HG03521 (cell line): ENCODE measurements around the gene RASL10A.
"Not testable (repeated sequence)": the region's sequence is repeated elsewhere in the genome, so short reads cannot be mapped to it uniquely, and the experiment has no call there.

Experiments
- ATAC-seq: cut with Tn5 transposase; IDR thresholded peaks from one replicate; pipeline ENCODE4 v1.9.1; 2021; ENCODE audit warnings: mild to moderate bottlenecking, moderate library complexity; ENCODE audit not compliant: unreplicated experiment

Gene RASL10A

DNA sequence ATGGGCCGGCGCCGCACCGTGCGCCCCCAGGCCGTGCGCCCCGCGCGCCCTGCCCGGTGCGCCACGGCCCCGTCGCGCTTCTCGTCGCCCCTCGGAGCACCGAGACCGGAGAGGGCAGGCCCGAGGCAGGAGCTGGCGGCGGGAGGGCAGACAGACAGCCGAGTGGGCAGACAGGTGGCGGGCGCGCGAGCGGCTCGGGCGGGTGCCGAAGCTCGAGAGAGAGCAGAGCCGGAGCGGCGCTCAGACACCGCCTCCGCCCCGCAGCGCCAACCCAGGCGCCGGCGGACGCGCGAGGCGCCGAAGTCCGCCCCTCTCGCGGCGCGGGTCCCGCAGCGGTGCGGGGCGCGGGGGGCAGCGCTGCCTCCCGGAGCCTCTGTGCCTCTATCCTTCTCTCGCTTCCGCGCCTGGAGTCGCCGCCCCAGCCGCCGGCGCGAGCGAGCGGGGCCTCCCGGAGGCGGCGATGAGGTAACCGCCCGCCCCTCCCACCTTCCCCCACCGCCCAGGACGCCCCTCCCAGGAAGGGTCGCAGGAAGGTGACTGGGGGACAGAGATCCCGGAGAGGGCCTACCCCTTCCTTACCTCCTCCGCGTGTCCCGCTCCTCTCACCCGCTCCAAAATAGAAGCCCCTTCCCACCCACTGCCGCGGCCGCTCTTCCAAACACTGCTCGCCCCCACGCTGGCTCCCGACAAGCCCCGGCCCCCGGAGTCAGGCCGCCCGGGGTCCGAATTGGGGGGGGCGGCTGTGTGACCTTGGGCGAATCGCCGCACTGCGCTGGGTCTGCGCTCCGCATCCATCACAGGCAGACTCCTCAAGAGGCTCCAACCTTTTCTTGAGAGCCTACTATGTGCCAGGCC, at the start of gene RASL10A:
Gene RASL10A, minus strand, starts transcription at position 412 of the 855 bp plus-strand sequence. CDS start 451 bp downstream, outside the sequence.
- ATAC-seq, result no peak

- ATAC-seq, result no peak
These were observed 44.0 kb upstream of the RASL10A start for GRCh38 chr22:29359469-29359868.

GRCh38 chr22:29357193-29357890, 41.8 kb upstream of the RASL10A start:
- ATAC-seq, result not testable (repeated sequence)

- no peak for ATAC-seq
These were observed 38.4 kb upstream of the RASL10A start for GRCh38 chr22:29353860-29354259.

DNA sequence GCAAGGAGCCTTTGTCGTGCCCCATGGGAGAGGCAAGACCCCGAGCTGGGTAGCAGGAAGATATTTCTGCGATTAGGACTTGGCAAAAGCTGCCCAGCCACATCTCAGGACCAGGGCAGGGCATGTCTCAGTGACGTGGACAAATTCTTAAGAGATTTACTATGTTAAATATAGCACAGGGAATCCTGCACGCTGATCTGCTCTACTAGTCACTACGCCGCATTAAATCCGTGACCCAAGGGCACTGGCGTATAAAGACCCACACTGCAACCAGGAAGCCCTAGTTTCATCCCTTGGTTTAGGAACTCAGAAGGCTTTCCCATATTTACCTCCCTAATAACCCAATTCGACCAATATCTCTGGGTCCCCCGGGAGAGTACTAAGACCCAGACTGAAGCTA, 37.8 kb upstream of the RASL10A start:
- no peak for ATAC-seq

GRCh38 chr22:29352778-29353177, 37.3 kb upstream of the RASL10A start:
- ATAC-seq, result no peak

GRCh38 chr22:29351891-29352290, 36.4 kb upstream of the RASL10A start:
- no peak for ATAC-seq

- ATAC-seq, result no peak
These were observed 35.5 kb upstream of the RASL10A start for GRCh38 chr22:29351042-29351441.

DNA sequence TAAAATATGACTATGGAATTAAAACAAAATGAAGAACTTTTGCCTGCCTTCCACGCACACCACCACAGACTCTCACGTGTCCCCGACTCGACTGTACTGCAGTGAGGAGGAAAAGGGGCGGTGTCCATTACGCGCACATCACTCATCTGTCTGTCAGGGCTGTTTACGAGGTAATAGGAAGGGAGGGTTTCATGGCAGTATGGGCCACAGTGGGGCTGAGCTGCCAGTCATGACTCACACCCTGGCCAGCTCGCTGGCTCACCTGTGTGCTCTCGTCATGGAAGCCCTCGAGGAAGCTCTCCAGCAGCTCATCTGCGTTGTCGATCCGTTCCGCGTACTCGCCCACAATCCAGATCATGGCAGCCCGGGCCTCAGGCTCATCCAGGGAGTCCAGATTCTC, 33.5 kb upstream of the RASL10A start:
- no peak for ATAC-seq

- no peak for ATAC-seq
These were observed 32.5 kb upstream of the RASL10A start for GRCh38 chr22:29348041-29348440.

GRCh38 chr22:29346659-29347058, 31.2 kb upstream of the RASL10A start:
- no peak for ATAC-seq

DNA sequence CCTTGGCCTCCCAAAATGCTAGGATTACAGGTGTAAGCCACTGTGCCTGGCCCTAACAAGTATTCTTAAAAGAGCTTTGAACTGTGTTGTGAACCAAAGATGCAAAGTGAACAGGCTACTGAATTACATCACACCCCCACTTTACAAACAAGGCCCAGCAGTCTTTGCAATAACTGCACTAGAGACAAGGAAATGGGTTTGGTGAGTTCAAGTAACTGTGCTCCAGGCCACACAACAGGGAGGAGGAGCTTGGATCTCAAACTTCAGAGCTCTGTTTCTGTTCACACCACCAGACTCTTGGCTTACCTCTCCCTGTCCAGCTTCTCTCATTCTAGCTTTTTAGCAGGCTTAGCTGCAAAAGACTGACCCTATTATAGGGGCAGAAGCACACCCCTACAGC, 30.4 kb upstream of the RASL10A start:
- ATAC-seq, result no peak

GRCh38 chr22:29344889-29345288, 29.4 kb upstream of the RASL10A start:
- ATAC-seq, result not testable (repeated sequence)

DNA sequence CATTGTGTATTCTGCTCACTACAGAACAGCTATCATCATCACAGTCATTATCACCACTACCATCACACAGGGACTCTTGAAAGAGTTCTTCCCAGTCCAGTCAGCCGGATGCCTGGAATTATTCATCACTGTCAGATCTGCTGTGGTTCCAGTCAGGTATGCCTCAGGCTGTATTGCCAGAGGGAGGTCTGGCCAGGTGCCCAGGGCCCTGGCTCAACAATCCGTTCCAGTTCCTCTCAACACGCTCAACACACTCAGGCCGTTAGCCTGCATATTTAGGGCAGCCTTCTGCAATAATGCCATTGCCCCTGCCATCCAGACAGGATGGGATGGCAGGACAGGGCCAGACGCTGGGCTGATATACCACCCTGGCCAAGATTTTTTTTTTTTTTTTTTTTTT, 28.6 kb upstream of the RASL10A start:
- no peak for ATAC-seq

- no peak for ATAC-seq
These were observed 27.9 kb upstream of the RASL10A start for GRCh38 chr22:29343313-29343805.

DNA sequence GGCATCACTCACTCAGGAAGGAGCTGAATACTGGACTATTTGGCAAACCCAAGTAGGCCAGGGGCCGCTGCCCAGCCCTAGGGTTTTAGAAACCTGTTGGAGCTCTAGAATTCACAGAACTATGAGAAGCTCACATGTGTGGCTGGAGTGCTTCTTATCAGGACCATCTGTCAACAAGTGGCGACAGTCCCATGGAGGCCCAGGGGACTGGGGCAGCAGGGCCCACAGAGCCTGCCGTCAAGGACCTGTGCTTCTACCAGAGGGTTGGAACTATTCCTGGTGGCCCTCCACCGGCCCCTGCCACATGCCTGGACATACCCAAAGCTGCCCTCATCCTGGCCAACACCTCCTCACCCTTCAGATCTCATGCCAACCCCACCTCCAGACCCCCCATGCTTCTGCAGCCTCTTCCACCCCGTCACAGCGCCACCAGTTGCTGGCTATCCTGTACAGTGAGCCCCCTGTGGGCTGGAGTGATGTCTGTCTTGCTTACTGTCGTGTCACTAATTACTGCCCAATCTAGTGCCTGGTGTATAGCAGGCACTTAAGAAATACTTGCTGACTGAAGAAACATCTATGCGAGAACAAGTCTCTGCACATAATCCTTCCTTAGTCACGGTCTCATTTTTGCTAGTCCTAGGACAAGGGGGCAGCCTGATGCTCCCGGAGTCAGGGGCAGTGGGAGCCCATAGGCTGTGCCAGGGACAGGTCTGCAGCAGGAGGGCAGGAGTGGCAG, 27.2 kb upstream of the RASL10A start:
- ATAC-seq, result no peak

GRCh38 chr22:29342177-29342576, 26.7 kb upstream of the RASL10A start:
- ATAC-seq, result no peak

DNA sequence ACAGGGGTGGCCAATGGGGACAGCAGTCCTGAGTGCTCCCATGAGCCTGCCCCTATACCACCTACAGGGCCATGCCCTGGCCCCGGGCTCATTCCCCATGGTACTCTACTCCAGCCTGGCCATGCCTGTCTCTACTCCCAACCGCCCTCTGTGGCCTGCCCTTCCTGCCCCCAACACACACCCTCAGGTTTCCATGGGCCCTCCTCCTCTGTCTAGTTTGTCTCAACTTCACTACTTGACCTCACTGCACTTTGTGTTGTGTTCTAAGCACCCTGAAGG, 26.3 kb upstream of the RASL10A start:
- no peak for ATAC-seq

GRCh38 chr22:29341056-29341848, 25.8 kb upstream of the RASL10A start:
- ATAC-seq, result no peak

DNA sequence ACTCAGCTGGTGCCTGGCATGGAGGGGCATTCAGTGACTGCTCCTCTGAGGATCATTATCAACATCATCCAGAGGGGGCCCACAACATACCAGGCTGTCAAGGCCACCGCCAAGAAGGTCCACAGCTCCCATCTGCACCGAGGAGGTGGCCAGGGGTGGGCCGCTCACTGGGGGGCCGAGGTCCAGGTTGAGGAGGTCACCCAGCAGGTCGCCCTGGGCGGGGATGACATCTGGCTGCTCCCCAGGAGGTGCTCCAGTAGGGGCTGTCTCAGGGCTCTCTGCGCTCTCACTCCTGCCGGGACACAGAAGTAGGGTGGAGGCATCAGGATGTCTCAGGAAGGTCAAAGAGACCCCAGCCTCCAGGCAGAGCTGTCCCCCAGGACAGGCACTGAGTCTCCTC, 25.1 kb upstream of the RASL10A start:
- ATAC-seq, result no peak
